HG03575 (cell line): ENCODE data around the gene H2BW2.
"Not testable (repeated sequence)": the region's sequence is repeated elsewhere in the genome, so short reads cannot be mapped to it uniquely, and the experiment has no call there.

ENCODE experiments used
- ATAC-seq: cut with Tn5 transposase; IDR thresholded peaks from one replicate; pipeline ENCODE4 v1.9.1; 2021; ENCODE audit not compliant: unreplicated experiment, insufficient number of reproducible peaks, low FRiP score; ENCODE audit errors: extremely low read depth

The H2BW2 gene

GRCh38 chrX:104039689-104040505 lies at the start of gene H2BW2:
Gene H2BW2 (plus strand): TSS chrX:104039956. CDS start chrX:104039995, 39 bp downstream.
- ATAC-seq, result no peak

GRCh38 chrX:103999234-103999633 lies 40.5 kb upstream of the H2BW2 start:
- ATAC-seq, result no peak

- ATAC-seq, result no peak
Observed at GRCh38 chrX:104008831-104009230, 30.9 kb upstream of the H2BW2 start.

GRCh38 chrX:104013158-104013557 lies 26.6 kb upstream of the H2BW2 start:
- no peak for ATAC-seq

- ATAC-seq, result no peak
Observed at GRCh38 chrX:104013606-104014005, 26.1 kb upstream of the H2BW2 start, which contains the start of gene H2BW1. Gene H2BW1 (minus strand): TSS chrX:104013708. CDS start chrX:104013576, 132 bp downstream.

- ATAC-seq, result not testable (repeated sequence)
Observed at GRCh38 chrX:104015576-104015975, 24.2 kb upstream of the H2BW2 start.

GRCh38 chrX:104018126-104018525 lies 21.6 kb upstream of the H2BW2 start:
- no peak for ATAC-seq

- ATAC-seq, result no peak
Observed at GRCh38 chrX:104041003-104041402, 1.2 kb downstream of the H2BW2 start.

- ATAC-seq, result no peak
Observed at GRCh38 chrX:104045642-104046041, 5.9 kb downstream of the H2BW2 start.

GRCh38 chrX:104047171-104047570 lies 7.4 kb downstream of the H2BW2 start:
- no peak for ATAC-seq

- ATAC-seq, result not testable (repeated sequence)
Observed at GRCh38 chrX:104054956-104055355, 15.2 kb downstream of the H2BW2 start.

- ATAC-seq, result not testable (repeated sequence)
Observed at GRCh38 chrX:104062636-104063035, 22.9 kb downstream of the H2BW2 start.

GRCh38 chrX:104075778-104076445 lies 36.2 kb downstream of the H2BW2 start, which contains the start of gene TMSB15C:
Gene TMSB15C (minus strand): TSS chrX:104076236.
- not testable (repeated sequence) for ATAC-seq

GRCh38 chrX:104077854-104078253 lies 38.1 kb downstream of the H2BW2 start:
- ATAC-seq, result not testable (repeated sequence)

GRCh38 chrX:104084063-104084462 lies 44.3 kb downstream of the H2BW2 start:
- ATAC-seq, result no peak

GRCh38 chrX:104084534-104085277 lies 45.0 kb downstream of the H2BW2 start:
- ATAC-seq, result no peak

- no peak for ATAC-seq
Observed at GRCh38 chrX:104085477-104085876, 45.7 kb downstream of the H2BW2 start.

GRCh38 chrX:104085919-104086318 lies 46.2 kb downstream of the H2BW2 start:
- no peak for ATAC-seq
